Embryonic facial prominence (tissue), 1 donor: ENCODE results near the gene RBMY1D.
"Not testable (repeated sequence)": the region's sequence is repeated elsewhere in the genome, so short reads cannot be mapped to it uniquely, and the experiment has no call there.

ENCODE experiments used
- DNase-seq: peaks from one replicate; pipeline ENCODE4 v3.0.0-alpha.2; 2016; ENCODE audit errors: extremely low spot score

RBMY1D gene

GRCh38 chrY:21894426-21894825 lies at the start of gene RBMY1D:
Gene RBMY1D (minus strand): TSS chrY:21894526. CDS start chrY:21892513, 2,013 bp downstream.
- DNase-seq: not testable (repeated sequence)

- not testable (repeated sequence) for DNase-seq
Measured at GRCh38 chrY:21917932-21918331, 23.6 kb upstream of the RBMY1D start, which contains the start of gene RBMY1E. Gene RBMY1E (minus strand): TSS chrY:21918032. CDS start chrY:21916054, 1,978 bp downstream.

GRCh38 chrY:21869407-21870076 lies 24.8 kb downstream of the RBMY1D start:
- not testable (repeated sequence) for DNase-seq

- no peak for DNase-seq
Measured at GRCh38 chrY:21845481-21845880, 48.8 kb downstream of the RBMY1D start.

- DNase-seq: no peak
Measured at GRCh38 chrY:21842090-21842489, 52.2 kb downstream of the RBMY1D start.

- DNase-seq: no peak
Measured at GRCh38 chrY:21839489-21839888, 54.8 kb downstream of the RBMY1D start.

GRCh38 chrY:21836343-21836742 lies 58.0 kb downstream of the RBMY1D start:
- no peak for DNase-seq

- no peak for DNase-seq
Measured at GRCh38 chrY:21835052-21835451, 59.3 kb downstream of the RBMY1D start.
